Right lobe of liver (tissue), 6 donors: Measurements from ENCODE around the gene KRT39. TPM values are rescaled to one million over a fixed set of nuclear protein-coding genes. Genes with fewer than 3 reads are reported as not detected.

Source experiments
- ATAC-seq, 4 donors: fragments of 200-7000 bp; cut with Tn5 transposase; one replicate each; pipeline ENCODE4 v1.9.1; 2020; ENCODE audit warnings: mild to moderate bottlenecking in 4 of 4, moderate library complexity in 4 of 4
- DNase-seq, 3 donors: peaks; one replicate each; pipeline ENCODE4 v3.0.0-alpha.2; 2020
- H3K27ac ChIP-seq, 3 donors: fragments of 200-600 bp; one replicate each; pipeline ENCODE4 v1.8.0; 2022
- H3K27me3 ChIP-seq, 2 donors: fragments of 200-600 bp; one replicate each; pipeline ENCODE4 v1.8.0; 2022
- H3K36me3 ChIP-seq, 4 donors: fragments of 200-600 bp; sonication (generic) in 1 of 4; one replicate each; pipeline versions ENCODE4 v1.5.1 to v1.8.0; 2017 to 2022; ENCODE audit warnings: control low read depth in 1 of 4
- H3K4me1 ChIP-seq, 4 donors: fragments of 200-600 bp; sonication (generic) in 1 of 4; one replicate each; pipeline versions ENCODE4 v1.5.1 to v1.8.0; 2017 to 2022; ENCODE audit warnings: control low read depth in 1 of 4
- H3K4me3 ChIP-seq, 3 donors: fragments of 200-600 bp; one replicate each; pipeline ENCODE4 v1.8.0; 2022
- H3K9me3 ChIP-seq, 4 donors: fragments of 200-600 bp; sonication (generic) in 1 of 4; one replicate each; pipeline versions ENCODE4 v1.5.1 to v1.8.0; 2017 to 2022; ENCODE audit warnings: control low read depth in 1 of 4
- POLR2A ChIP-seq: fragments of 450-650 bp; IDR thresholded peaks from one replicate; pipeline ENCODE4 v1.6.1; 2017; ENCODE audit warnings: antibody characterized with exemption, mild to moderate bottlenecking
- WGBS: methylation state at CpG from one replicate; pipeline ENCODE4 v1.1.6; 2018; ENCODE audit warnings: low coverage, low lambda C conversion rate; ENCODE audit not compliant: insufficient coverage; ENCODE audit errors: missing lambda C conversion rate; 5-methylcytosine and 5-hydroxymethylcytosine counted together
- intact Hi-C, 2 donors: fragments of 100-400 bp; cut with DNase I; formaldehyde crosslinking; loops; one replicate each; pipeline versions ENCODE4 v1.11.2 to v1.14.1; 2022
- total RNA-seq, 6 experiments: library from RNA; depleted of rRNA in 2 of 6; stranded (reverse); fragments of >200 nt in 2 of 6; fragmentation: NEBNext Ultra II Directional in 3 of 6; extraction: Animal tissue kit (Norgen Biotek cat#: 25700) in 3 of 6; gene quantifications; one replicate each; pipeline versions ENCODE4 v1.1.0 to v1.2.4, GENCODE V29; 2016 to 2023
- TF ChIP-seq, protein P1 (sequence below), 4 donors: fragments of 200-600 bp in 3 of 4; fragments of 450-650 bp in 1 of 4; IDR thresholded peaks; one replicate each; pipeline versions ENCODE4 v1.5.1 to v1.8.0; 2016 to 2022; ENCODE audit warnings: antibody characterized with exemption in 4 of 4, mild to moderate bottlenecking in 2 of 4
- donor health status: DM: no; HTN: yes; CAD: no.
- donor health status: DM: no; HTN: no; CAD: no.
- donor health status: DM: no; HTN: no; CAD: no.
- donor health status: DM: no; HTN: yes; CAD: no.
- donor health status: DM: no; HTN: yes; CAD: no.

The KRT39 gene
- total RNA-seq, 6 experiments from 2014 or later, result not detected

DNA sequence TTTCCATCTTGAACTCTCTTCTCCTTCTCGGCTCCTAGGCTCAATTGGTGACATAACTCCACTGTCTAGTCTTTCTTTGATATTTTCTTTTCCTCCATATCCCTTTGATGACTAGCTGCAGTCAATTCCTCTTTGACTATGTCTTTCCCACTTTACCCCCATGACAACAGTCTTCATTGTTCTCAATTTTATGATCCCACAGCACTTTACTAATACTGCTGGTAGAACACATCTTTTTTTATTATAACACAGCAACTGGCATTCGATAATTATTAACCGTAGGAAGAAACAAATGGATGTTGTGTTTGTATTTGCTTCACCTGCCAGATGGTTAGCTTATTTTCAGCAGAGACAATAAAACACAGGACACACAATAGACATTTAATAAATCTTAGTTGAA lies 25.9 kb upstream of the KRT39 start:
- 69% methylated on average over 3 of the region's 3 CpGs for WGBS
- intact Hi-C loops, result no loop called here
- ATAC-seq, result no peak

DNA sequence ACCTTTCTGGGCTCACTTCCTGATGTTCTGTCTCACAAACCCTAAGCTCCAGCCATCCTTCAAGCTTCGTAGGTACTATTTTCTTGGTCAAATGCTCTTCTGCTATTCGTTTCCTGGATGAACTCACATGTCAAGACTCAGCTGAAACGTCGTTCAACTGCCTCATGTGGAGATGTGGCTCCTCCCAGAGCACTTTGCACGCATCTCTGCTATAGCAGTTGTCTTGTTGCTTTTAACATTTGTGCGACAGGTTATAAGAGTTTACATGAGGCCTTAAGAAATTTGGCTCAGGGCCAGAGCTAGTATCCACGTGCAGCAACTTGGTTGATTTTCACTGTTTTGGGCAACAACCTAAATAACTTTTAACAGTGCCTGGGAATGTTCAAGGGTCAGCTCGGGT lies 20.2 kb upstream of the KRT39 start:
- DNase-seq, result no peak
- Histone ChIP-seq H3K36me3 (no peaks in the 10 kb centered on the region), H3K4me1 (no peaks in the 10 kb centered on the region), H3K27ac (no peak overlapping the region), H3K9me3 (no peaks in the 10 kb centered on the region), H3K4me3 (no peak overlapping the region), H3K27me3 (peaks cover 0 to 12% of the 10 kb centered on the region in 2 donors)
- no peak for ATAC-seq
- WGBS, result 45% methylated on average over 8 of the region's 8 CpGs
- intact Hi-C loops, result no loop called here
- no peak for TF ChIP-seq POLR2A
- TF ChIP-seq, protein P1, sequence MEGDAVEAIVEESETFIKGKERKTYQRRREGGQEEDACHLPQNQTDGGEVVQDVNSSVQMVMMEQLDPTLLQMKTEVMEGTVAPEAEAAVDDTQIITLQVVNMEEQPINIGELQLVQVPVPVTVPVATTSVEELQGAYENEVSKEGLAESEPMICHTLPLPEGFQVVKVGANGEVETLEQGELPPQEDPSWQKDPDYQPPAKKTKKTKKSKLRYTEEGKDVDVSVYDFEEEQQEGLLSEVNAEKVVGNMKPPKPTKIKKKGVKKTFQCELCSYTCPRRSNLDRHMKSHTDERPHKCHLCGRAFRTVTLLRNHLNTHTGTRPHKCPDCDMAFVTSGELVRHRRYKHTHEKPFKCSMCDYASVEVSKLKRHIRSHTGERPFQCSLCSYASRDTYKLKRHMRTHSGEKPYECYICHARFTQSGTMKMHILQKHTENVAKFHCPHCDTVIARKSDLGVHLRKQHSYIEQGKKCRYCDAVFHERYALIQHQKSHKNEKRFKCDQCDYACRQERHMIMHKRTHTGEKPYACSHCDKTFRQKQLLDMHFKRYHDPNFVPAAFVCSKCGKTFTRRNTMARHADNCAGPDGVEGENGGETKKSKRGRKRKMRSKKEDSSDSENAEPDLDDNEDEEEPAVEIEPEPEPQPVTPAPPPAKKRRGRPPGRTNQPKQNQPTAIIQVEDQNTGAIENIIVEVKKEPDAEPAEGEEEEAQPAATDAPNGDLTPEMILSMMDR (IDR thresholded peaks at IDR 0.05), result no peak

More for the DNA sequence above, 25.9 kb upstream of the KRT39 start:
- H3K27me3 ChIP-seq, result peaks cover 5 to 12% of the 10 kb centered on the region in 2 donors
- no peaks in the 10 kb centered on the region for H3K4me1 ChIP-seq
- no peak for TF ChIP-seq POLR2A
- TF ChIP-seq, protein P1 (IDR thresholded peaks at IDR 0.05), result no peak
- no peak overlapping the region for H3K4me3 ChIP-seq
- DNase-seq, result no peak
- H3K36me3 ChIP-seq, result no peaks in the 10 kb centered on the region
- H3K27ac ChIP-seq, result no peak overlapping the region
- H3K9me3 ChIP-seq, result no peaks in the 10 kb centered on the region

DNA sequence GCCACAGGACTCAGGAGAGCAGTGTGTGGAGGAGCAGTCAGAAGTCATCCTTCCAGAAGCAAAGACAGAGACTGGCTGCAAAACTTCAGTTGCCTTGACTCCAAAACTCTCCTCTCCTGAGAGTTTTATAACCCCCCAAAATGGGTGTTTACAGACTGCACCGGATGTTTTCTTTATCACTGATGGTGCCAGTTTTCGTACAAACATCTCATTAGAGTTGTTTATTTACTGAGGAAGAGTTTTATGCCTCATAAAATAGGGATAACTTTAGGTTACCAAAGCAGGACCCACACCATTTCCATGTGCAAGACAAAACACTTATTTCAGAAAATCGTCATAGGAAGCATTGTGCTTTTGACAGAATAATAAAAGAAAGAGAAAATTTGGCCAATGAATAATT lies 17.5 kb upstream of the KRT39 start, which contains the start of gene KRT40:
Gene KRT40 (minus strand): TSS at position 101 of the 400 bp plus-strand sequence. CDS start 53 bp downstream, at position 48.
- WGBS, result 18% methylated on average over 3 of the region's 3 CpGs
- intact Hi-C loops, result no loop called here

DNA sequence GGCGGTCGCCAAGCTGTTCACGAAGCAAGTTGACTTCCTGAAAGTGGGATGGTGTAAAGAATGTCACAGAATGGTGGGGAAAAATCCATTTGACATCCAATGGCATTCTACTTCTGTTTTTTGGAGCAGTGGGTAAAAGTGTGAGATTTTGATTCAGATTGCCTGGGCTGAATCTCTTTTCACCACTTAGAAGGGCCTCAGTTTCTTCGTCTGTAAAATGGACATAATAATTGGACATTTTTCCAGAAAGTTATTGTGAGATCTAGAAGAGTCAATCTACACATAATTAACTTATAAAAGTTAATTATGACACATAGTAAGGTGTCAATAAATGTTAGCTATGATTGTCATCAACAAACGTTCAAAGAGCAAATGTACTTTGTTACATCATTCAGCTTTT lies 14.4 kb upstream of the KRT39 start:
- TF ChIP-seq, protein P1 (IDR thresholded peaks at IDR 0.05), result no peak
- no peak for TF ChIP-seq POLR2A
- Histone ChIP-seq H3K9me3 (no peaks in the 10 kb centered on the region), H3K27me3 (no peaks in the 10 kb centered on the region), H3K4me1 (no peaks in the 10 kb centered on the region), H3K4me3 (no peak overlapping the region), H3K27ac (no peak overlapping the region), H3K36me3 (no peaks in the 10 kb centered on the region)
- WGBS, result 35% methylated on average over 4 of the region's 5 CpGs
- DNase-seq (no peak), ATAC-seq (no peak)
- intact Hi-C loops, result no loop called here

More for the DNA sequence above, 17.5 kb upstream of the KRT39 start, which contains the start of gene KRT40:
- Histone ChIP-seq H3K4me3 (no peak within 1 kb of the TSS), H3K36me3 (no peaks in the 10 kb centered on the region), H3K27me3 (no peaks in the 10 kb centered on the region), H3K4me1 (no peaks in the 10 kb centered on the region), H3K9me3 (no peaks in the 10 kb centered on the region), H3K27ac (no peak within 1 kb of the TSS)
- TF ChIP-seq, protein P1 (IDR thresholded peaks at IDR 0.05), result no peak
- TF ChIP-seq POLR2A, result no peak
- DNase-seq (no peak), ATAC-seq (no peak)

DNA sequence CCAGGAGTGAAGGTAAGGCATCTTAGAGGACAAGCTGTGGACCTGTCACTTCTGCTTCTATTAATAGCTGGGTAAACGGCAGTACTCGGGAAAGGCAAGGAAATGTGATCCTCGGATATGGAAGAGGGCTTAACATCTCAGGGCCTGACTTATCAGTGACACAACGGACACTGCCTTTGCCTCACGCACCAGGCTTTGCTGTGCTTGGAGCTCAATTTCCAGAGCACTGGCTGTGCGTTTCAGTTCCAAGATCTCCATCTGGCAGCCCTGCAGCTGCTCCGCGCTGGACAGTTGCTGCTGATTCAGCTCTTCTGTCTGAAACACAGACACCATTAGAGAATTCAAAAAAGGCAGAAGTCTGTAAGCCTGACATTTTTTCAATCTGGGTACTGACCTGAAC lies 13.8 kb upstream of the KRT39 start:
- Histone ChIP-seq H3K4me1 (no peaks in the 10 kb centered on the region), H3K27ac (no peak overlapping the region), H3K36me3 (no peaks in the 10 kb centered on the region), H3K27me3 (no peaks in the 10 kb centered on the region), H3K4me3 (no peak overlapping the region), H3K9me3 (no peaks in the 10 kb centered on the region)
- 39% methylated on average over 8 of the region's 8 CpGs for WGBS
- intact Hi-C loops, result no loop called here
- no peak for DNase-seq
- no peak for ATAC-seq
- TF ChIP-seq, protein P1 (IDR thresholded peaks at IDR 0.05), result no peak
- TF ChIP-seq POLR2A, result no peak
